ENCODE results near the gene TRABD2B. TPM values are rescaled to one million over a fixed set of nuclear protein-coding genes. Genes with fewer than 3 reads are reported as not detected.

Gene TRABD2B
- total RNA-seq, 1 donor from 2014 or later = 6.7 TPM

DNA sequence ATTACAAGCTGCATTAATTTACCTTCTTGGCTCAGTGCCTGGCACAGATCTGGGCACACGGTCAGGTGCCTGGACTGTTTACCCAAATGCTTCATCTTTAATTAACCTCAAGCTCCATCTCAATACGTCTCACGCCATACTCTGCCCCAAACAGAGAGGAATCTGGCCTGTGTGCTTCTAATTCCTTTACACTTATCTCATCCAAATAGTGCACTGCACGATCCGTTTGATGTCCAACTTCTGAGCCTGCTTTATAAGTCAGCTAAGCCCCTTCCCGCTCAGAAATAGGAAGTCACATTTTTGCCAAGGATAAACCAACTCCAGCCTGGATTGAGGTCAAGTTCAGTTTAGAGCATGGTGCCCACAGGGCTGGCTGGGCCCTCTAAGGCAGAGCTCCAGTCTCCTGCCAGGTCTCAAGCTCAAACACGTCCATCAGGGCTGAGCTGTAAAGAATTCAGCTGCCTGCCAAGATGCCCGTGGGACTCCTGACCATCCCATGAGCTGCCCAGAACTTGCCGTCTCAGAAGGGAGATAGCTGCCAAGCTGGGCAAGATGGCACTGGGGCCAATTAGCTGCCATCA lies 233.5 kb downstream of the TRABD2B start:
- DNase-seq (ENCODE audit: extremely low spot score, unreplicated experiment) = no peak
- Mint-ChIP-seq H3K27ac (no peak overlapping the region), H3K9me3 (no peaks in the 10 kb centered on the region), H3K4me1 (ENCODE audit: unreplicated experiment) (peaks cover 26% of the 10 kb centered on the region), H3K4me3 (no peak overlapping the region), H3K27me3 (peaks cover 19% of the 10 kb centered on the region), H3K36me3 (no peaks in the 10 kb centered on the region)
- TF ChIP-seq, protein P1, sequence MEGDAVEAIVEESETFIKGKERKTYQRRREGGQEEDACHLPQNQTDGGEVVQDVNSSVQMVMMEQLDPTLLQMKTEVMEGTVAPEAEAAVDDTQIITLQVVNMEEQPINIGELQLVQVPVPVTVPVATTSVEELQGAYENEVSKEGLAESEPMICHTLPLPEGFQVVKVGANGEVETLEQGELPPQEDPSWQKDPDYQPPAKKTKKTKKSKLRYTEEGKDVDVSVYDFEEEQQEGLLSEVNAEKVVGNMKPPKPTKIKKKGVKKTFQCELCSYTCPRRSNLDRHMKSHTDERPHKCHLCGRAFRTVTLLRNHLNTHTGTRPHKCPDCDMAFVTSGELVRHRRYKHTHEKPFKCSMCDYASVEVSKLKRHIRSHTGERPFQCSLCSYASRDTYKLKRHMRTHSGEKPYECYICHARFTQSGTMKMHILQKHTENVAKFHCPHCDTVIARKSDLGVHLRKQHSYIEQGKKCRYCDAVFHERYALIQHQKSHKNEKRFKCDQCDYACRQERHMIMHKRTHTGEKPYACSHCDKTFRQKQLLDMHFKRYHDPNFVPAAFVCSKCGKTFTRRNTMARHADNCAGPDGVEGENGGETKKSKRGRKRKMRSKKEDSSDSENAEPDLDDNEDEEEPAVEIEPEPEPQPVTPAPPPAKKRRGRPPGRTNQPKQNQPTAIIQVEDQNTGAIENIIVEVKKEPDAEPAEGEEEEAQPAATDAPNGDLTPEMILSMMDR (conservative IDR thresholded peaks at IDR 0.05) = no peak

DNA sequence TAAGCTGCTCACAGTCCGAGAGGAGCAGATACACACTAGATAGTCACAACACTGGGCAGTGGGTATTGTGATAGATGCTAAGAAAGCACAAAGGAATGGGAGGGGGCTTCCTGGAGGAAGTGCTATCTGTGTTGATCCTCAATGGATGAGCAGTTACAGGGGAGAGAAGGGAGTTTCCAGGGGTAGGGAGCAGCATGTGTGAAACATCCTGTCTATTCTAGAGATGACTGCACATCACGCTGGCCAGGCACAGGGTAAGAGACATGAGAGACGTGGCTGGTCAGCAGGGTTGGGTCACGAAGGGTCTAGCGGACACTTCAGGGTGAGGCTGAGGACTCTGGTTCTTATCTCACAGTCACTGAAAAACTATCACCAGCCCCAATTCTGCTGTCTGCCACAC lies 235.2 kb downstream of the TRABD2B start:
- DNase-seq (ENCODE audit: extremely low spot score, unreplicated experiment) = no peak
- Mint-ChIP-seq H3K27me3 (peaks cover 23% of the 10 kb centered on the region), H3K9me3 (no peaks in the 10 kb centered on the region), H3K4me3 (no peak overlapping the region), H3K4me1 (ENCODE audit: unreplicated experiment) (peaks cover 27% of the 10 kb centered on the region), H3K36me3 (no peaks in the 10 kb centered on the region), H3K27ac (no peak overlapping the region)
- TF ChIP-seq, protein P1 (conservative IDR thresholded peaks at IDR 0.05) = no peak

DNA sequence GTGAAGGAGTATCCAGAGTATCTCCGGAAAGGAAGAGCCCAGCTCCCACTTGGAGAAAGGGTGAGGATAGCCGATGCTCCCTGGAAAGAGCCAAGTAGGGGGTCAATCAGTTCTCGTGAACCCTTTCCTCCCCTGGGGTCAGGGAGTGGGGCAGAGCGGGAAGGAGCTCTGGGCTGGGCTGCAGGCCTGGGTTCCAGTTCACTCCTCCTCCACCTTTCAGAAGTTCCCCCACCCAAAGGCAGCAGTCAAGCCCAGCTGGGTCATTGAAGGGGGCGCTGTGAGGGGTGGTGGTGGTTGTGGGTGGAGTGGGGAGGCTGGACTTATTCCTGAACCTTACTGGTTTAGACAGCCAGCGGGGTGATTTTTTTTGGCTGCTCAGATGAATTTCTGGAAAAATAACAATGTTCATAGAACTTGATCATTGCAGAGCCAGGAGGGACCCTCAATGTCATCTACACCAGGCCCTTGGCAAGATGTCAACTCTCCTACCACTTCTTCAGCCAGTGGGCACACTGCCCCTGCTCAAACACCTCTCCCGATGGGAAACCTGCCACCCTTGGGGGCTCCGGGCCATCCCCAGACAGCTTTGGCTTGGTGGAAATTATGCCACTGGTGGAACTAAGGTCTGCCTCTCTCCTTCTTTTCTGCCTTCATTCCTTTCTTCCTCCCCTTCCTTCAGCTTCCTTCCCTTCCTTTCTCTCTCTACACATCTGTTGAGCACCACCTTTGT lies 235.8 kb downstream of the TRABD2B start:
- peaks cover 26% of the 10 kb centered on the region for H3K4me1 Mint-ChIP-seq (ENCODE audit: unreplicated experiment)
- H3K4me3 Mint-ChIP-seq = no peak overlapping the region
- peaks cover 23% of the 10 kb centered on the region for H3K27me3 Mint-ChIP-seq
- H3K9me3 Mint-ChIP-seq = no peaks in the 10 kb centered on the region
- TF ChIP-seq, protein P1 (conservative IDR thresholded peaks at IDR 0.05) = no peak
- no peak for DNase-seq (ENCODE audit: extremely low spot score, unreplicated experiment)
- no peaks in the 10 kb centered on the region for H3K36me3 Mint-ChIP-seq
- no peak overlapping the region for H3K27ac Mint-ChIP-seq

DNA sequence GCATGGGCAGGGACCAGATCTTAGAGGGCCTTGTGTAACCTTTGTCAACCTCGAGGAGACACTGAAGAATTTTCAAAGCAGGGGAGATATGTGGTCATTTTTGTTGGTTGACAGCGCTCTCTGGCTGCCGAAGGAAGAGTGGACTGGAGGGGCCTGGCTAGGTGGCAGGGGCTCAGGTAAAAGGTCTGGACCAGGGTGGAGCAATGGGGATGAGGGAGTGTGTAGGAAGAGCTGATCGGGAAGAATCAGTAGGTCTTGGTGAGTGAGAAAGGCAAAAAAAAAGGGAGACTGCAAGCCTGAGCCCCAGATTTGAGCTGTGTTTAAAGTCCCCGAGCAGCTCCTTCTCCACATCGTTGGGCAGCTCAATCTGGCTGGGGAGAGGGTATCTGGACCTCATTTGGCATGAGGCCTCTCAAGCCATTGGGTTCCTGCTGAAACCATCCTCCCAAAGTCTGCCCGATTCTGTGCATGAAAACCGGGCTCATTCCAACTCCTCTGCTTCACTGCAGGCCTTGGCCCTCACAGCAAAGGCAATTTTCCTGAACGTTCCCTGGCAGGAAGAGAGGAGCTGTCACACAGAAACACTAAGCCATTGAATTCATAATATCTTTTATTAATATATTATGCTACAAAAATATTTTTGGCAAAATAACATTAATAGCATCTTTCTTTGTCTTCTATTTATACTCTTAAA lies 237.1 kb downstream of the TRABD2B start:
- peaks cover 23% of the 10 kb centered on the region for H3K27me3 Mint-ChIP-seq
- TF ChIP-seq, protein P1 (conservative IDR thresholded peaks at IDR 0.05) = no peak
- no peak for DNase-seq (ENCODE audit: extremely low spot score, unreplicated experiment)
- no peak overlapping the region for H3K27ac Mint-ChIP-seq
- H3K36me3 Mint-ChIP-seq = no peaks in the 10 kb centered on the region
- no peaks in the 10 kb centered on the region for H3K9me3 Mint-ChIP-seq
- no peak overlapping the region for H3K4me3 Mint-ChIP-seq
- H3K4me1 Mint-ChIP-seq (ENCODE audit: unreplicated experiment) = peaks cover 26% of the 10 kb centered on the region

DNA sequence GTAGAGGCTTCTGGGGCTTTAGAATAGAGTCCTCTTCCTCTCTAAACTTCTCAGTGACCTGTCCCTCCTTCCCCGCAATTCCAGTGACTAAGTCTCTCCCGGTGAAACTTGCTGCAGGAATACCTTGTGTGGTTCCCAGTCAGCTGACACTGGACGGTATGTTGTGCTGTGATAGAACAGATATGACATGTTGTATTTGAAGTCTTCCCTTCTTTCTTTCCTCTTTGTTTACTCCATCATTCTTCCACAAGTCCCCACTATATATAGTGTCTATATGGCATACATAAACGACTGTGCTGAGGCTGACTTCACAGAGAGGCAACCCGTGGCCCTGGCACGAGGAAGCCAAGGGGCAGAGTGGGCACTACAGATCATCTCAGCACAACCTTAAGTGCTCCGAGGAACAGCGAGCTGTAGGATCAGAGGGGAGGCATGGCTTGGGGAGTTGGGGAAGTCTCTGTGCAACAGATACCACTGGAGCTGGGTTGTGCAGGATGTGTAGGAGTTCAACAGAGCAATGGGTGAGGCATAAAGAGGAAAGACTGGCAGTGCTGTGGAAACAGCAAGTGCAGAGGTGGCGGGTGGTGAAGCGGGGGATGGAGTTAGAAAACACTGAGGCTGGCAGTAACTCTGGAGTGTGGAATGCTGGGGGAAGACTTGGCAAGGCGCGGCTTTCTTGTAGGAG lies 237.8 kb downstream of the TRABD2B start:
- DNase-seq (ENCODE audit: extremely low spot score, unreplicated experiment) = no peak
- H3K4me3 Mint-ChIP-seq = no peak overlapping the region
- H3K27me3 Mint-ChIP-seq = peaks cover 23% of the 10 kb centered on the region
- H3K4me1 Mint-ChIP-seq (ENCODE audit: unreplicated experiment) = peaks cover 26% of the 10 kb centered on the region
- H3K9me3 Mint-ChIP-seq = no peaks in the 10 kb centered on the region
- no peak overlapping the region for H3K27ac Mint-ChIP-seq
- TF ChIP-seq, protein P1 (conservative IDR thresholded peaks at IDR 0.05) = no peak
- no peaks in the 10 kb centered on the region for H3K36me3 Mint-ChIP-seq

Measured in type B pancreatic cell (in vitro differentiated cells).